NCI-H2171 (cell line): Measurements from ENCODE around the gene RALGAPA2.
A peak's percentile ranks its signal among the peaks of the same experiment; 100 is the strongest.

Experiments
- DNase-seq: peaks from one replicate; lab custom pipeline; 2025; lab: John Stamatoyannopoulos, UW

The RALGAPA2 gene

DNA sequence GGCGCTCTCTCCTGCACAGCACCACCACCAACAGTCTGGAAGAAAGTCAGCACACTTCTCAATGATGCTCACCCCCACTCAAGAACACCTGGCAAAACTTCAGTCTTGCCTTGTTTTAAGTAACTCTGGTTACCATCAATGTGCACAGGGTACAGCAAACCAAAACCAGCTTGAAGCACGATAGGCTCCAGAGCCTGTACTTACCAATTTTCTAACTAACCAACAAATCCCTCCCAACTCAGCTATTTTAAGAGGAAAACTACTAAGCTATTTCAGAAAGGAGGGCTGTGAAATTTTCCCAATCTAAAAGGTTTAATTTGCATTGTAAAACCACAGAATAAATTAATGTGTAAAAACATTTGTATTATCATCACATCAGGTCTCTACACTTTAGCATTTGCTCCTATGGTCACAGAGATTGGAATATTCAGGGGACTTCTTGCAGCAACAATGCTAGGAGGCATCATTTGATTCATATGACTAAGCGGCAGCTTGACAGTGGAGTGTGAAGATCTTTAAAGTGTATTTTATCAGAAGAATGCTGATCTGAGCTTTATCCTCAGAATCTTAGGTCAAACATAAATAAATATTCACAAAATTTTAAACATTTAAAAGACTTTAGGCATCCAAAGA is 82.8 kb downstream of the RALGAPA2 start:
- no peak for DNase-seq

DNA sequence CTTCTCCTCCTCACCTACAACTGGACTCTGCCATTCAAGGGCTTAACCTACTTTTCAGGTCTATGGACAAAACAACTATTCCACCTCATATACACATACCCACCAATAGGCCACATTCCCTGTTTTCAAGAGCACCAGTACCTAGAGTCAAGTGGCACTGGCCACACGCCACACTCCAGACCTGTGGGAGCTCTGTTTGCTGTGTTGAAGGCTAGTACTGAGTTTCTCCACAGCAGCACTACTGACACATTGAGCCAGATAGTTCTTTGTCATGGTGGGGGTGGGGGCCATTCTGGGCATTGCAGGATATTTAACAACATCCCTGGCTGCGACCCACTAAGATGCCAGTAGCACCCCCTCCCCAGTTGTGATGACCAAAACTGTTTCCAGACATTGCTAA is 84.1 kb downstream of the RALGAPA2 start:
- DNase-seq = no peak

DNA sequence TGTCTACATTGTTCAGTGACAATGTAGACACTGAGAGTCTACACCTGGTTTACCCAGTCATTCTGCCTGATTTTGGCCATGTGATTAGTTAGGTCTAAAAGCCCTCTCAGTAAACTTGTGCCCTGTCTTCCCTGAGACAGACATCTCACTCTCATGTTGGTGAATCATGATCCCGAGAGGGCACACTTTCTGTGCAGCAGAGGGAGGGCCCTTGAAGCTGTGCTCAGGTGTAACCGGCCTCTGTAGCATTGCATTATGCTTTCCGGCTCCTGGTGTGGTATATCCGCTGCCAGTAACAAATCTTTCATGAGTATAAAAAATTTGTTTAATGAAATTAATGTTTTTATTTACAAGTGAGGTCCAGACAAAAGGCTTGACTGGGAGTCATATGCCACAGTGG is 85.0 kb downstream of the RALGAPA2 start:
- DNase-seq = no peak

DNA sequence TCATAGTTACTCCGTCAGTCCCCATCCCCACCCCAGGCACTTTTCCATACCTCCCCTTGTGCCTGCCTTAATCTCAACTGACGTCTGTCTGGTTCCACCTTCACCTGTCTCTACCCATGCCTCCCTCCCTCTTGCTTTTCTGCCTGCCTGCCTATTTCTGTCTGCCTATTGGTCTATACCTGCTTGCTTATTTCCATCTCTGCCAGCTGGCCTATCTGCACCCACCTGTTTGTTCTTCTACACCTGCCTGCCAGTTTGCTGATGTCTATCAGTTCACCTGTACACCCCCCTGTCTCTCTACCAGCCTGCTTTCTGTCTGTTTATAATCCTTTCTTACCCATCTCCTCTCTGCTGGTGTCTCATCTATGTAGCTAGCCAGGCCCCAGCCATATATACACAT is 87.5 kb downstream of the RALGAPA2 start:
- peak; percentile 55 for DNase-seq

DNA sequence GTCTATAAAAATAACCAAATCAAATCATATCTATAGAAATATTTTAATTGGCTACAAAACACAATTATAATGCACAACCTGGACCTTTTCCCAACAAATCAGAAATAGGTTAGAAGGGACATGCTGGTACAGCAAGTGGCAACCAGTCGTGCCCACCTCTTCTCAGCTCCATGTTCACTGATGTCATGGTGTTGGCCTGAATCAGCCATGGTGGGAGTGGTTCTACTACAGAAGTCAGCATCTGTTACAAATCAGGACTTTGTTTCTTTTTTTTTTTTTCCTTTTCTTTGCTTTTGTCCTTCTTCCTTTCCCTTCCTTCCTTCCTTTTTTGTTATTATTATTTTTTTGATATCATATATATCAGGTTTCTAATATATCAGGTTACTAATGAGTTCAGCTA is 91.2 kb downstream of the RALGAPA2 start:
- DNase-seq = no peak

DNA sequence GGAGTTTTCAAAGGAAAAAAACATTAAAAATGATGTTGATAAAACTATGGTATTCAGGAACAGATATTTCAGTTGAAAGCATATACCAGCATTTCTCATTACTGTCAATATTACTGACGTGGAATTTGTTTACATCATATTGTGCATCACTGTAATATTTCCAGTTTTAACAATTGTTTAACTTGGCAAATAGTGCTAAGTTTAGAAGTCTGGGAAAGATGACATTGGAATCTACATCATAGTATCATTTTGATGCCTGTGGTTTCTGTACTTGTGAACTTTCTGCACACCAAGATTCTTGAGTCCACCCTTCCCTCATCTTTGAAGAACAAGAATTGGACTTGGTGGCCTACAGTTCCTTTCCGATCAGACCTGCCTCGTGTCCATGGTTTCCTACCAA is 98.1 kb downstream of the RALGAPA2 start:
- DNase-seq = no peak

DNA sequence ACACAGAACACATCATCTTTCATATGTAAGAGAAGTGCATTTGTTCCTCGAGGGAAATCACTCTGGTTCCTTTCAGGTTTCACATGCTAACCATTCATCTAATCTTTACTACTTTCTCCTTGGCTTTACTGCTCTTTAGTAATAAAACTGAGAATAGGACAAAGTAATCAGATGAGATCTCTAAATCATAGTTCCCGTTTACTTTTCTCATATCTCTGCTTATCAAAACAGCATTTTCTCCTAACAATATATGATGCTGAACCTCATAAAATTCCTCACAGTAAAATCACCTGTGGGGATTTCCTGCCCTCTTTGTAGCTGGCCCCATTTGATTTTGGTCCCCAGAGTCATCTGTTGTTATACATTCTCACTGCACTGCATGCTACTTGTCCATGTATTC is 100.2 kb downstream of the RALGAPA2 start:
- DNase-seq = no peak

DNA sequence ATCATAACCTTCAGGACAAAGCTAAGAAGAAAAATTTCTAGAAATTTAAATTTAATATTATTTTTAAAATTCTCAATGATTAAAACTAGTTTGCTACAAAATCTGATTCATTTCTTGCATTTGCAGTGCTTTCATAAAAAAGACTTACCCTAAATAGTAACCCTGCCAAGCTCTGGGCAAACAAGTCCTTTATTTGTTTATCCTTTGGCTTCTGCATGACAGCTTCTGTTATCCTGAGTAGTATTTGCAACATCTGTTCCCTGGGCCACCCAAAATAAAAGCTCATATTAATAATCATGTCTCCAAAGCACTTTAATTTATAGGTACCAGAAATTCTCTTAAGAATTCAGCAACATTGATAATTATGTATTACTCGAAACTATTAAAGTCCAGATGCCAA is 101.3 kb downstream of the RALGAPA2 start:
- peak; percentile 60 for DNase-seq

DNA sequence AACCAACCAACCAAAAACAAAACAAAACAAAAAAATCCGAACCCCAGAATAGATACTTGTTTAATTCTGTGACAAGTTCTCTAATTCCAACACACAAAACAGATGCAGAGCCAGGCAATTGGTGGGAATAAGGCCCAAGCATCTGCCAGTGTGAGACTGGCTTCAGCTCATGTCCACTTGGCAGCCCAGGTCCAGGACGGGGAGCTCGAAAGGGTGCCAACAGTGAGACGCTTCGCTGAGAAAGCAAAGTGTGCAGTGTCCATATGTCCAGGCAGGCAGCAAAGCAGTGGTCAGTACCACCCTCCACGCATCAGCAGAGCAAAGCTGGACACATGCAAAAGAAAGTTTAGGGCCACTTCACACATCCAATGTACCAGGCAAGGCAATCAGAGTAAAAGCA is 102.9 kb downstream of the RALGAPA2 start:
- no peak for DNase-seq

DNA sequence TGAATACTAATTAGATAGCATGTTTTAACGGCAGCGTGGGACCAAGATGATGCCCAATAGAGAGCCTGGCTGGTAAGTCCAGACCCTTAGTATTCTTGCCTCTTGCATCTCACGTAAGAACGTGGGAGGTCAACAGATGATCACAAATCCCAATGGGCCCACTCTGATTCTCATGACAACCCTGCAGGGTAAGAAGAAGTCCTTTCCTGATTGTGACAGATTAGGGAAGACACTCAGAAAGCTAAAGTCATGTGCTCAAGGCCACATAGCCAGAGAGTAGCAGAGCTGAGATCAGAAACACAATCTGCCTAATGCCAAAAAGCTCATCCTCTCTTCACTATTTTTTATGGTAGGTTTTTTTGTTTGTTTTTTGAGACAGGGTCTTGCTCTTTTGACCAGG is 103.8 kb downstream of the RALGAPA2 start:
- DNase-seq = no peak

DNA sequence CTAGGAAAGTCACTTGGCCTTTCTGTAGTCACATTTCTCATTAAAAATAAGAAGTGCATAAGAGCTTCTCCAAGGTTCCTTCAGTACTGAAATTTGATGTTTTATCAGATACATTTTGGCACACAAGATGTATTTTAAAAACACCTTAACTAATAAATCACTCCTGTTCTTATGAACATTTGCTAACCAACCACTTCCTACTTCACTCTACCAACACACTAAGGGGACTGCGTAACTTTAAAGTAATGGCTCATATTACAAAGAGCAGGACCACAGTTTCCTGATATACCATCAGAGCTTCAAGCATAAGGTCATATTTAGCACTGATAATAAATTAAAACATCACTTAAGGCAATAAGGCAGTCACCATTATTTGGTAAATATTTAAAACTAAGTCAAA is 104.4 kb downstream of the RALGAPA2 start:
- no peak for DNase-seq

DNA sequence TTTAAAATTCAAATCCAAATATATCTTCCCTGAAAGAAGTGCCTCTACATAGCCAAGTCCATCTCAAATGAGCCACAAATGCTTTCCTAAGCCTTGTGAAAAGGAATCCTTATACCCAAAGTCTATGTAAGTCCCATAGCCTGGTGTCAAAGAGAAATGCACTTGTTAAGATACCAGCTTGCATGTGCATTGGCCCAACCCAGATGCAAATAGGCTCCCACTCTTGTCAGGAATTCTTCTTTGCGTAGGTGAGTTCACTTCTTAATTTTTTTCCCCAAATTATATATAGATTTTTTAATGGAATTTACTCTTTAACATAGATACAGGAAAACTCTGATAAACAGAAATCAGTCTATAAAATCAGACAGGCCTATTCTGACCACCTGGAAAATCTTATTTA is 105.6 kb downstream of the RALGAPA2 start:
- DNase-seq = no peak

DNA sequence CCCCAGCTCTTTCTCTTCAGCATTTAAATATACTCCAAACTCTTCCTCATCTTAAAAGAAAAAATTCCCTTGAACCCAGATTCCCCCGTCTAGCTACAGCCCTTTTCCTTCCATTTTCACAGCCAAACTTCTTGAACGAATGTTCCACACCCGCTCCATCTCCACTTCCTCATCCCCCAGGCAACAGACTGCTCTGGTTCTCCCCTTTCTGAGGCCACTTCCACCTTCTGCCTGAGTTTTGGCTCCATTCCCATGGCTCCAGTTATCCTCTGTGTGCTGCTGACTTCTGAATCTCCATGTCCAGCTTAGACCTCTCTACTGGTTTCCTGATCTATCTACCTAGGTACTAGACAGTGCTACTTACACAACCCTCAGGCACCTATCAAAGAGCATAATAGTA is 106.4 kb downstream of the RALGAPA2 start:
- DNase-seq = no peak

DNA sequence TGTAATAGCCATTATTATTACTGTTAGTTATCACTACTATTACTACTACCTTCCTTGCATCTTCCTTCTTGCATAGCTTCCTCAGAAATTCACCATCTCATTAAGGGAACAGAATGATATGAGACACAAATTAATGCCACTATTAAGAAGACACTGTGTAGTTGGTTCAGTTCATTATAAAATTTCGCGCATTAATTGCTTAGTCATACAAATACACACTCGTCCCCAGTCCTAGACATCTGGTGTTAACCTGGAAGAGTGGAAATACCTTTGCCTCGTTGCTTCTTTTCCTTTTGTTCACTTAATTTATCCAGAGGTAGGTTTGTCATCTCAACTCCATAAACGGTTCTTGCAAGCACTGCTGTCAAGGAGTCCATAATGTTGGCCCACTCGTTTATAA is 107.5 kb downstream of the RALGAPA2 start:
- no peak for DNase-seq

DNA sequence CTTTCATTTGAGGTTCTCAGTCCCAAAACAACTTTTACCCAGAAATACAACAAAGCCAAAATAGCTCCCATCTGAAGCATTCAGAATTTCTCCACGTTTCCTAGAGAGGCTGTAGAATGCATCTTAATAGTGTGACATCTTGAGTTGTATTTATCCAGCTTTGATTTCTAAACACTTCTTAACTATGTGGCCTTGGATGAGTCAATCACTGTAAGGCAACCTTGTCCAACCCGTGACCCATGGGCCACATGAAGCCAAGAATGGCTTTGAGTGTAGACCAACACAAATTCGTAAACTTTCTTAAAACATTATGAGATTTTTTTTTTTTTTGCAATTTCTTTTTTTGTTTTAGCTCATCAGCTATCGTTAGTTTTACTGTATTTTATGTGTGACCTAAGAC is 108.1 kb downstream of the RALGAPA2 start:
- DNase-seq = no peak

DNA sequence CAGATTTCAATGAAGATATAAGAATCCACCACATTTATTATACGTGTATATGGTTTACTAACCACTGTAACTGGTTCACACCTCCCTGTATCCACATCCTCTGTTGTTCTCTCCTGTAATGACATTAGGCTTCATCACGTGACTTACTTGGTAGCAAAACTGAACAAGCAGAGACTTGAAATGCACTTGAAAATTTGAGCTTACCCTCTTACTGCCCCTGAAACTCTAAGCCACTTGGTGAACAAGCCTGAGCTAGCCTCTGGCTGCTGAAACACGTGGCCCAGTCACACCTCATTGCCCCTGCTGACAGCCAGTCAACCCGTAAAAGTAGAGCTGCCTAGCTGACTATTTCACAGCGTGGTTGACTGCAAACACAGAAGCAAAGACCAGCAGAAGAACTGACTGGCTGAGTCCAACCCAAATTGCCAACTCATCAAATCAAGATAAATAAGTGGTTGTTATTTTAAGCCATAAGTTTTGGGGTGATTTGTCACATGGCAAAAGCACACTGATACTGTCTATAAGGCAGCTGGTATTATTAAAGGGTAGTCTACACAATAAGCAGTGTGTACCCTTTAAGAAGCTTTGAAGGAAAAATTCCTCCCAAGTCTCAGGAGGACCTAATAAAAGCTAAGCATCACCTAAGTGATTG is 109.0 kb downstream of the RALGAPA2 start:
- peak; percentile 98 for DNase-seq

DNA sequence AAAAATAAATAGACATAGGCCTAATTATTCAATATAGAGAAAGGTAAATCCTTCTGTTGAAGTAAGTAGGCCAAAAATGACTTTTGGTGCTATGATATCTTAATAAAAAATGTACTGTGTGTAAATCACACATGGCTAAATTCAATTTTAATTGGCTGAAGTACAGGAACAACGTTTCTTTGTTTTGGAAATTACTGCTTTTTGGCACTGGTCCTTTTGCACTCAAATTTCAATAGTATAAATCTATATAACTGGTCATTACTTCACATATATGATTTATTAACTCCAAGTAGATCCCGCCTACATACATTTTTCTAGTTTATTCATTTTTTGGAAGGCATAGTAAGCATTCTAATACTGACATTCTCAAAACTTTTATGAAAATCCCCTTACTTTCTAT is 114.5 kb downstream of the RALGAPA2 start:
- no peak for DNase-seq

DNA sequence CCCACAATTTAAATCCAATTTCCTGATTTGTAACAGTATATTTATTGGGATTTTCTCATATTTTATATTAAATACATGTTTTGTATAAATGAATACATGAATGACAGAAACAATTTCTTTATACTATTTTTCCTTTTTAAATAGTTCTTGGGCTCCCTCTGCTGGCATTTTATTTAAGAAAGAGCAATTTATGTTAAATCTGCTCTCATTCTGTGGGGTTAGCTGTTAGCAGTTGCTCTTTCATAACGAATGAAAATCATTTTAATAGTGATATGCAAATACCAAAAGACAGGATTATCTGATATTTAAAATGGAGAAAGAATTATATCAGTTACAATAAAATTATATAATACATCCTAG is 118.3 kb downstream of the RALGAPA2 start:
- DNase-seq = peak; percentile 84

DNA sequence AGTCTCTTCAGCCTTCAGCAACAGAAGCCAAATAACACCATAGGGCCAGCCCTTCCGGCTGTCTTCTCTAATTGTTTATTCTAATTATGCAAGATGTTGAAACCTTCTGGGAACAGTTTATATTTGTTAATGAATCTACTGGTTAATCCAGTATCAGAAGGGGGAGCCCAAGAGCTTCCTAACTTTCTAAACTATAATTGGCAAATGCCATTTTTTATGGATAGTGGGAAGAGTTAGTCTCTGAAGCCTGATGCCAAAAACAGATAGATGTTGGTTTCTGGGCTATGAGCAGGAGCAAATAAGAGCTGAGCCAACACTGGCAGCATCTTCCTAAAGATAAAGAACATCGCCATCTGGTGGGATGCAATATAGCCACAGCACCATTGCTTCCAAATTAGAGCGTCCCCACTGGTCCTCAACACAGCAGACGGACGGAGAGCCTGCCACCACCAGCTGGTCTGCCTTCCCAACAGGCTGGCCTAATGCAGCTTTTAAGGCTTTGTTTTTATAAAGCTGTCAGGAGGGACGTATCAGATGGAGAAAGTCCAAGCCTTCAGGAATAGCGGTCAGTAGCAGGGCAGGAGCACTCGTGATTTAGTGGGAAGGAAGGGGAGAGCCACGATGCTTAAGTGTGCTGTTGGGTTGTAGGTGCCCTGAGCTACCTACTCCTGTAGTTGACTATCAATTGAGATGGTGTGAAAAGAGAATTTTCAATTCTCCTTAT is 118.8 kb downstream of the RALGAPA2 start:
- peak; percentile 97 for DNase-seq

DNA sequence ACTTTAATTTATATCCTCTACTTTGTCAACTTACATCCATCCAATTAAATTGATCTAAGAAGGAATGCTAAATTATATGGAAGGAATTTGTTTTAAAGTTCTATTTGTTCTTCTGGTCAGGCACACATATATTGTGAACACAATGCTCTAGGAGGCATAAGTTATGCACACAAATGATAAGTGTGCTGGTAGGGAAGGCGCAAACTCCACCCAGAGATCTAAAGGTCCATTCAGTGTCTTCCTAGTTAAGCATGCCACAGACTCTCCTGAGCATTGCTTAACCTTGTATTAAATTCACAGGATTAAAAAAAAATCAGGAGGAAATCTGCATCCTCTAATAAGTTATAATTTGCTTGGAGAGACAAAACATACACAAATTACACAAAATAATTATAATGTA is 127.3 kb downstream of the RALGAPA2 start:
- DNase-seq = no peak

DNA sequence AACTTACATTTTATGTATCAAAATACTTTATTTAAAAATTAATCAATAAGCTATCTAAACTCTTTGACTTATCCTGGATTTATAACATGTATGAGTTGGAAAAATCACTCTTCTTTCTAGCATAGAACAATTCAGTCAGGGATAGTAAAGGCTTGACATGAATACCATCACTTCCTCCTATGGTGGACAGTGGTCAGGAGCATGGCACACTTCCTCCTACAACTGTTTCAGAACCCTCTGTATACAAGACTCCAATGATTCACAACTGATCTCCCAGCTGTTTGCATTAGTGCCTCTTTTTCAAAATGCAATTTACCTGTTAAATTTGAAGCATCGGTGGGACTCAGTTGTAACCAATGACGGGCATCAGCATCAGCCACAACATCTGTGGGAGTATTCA is 129.7 kb downstream of the RALGAPA2 start:
- DNase-seq = no peak

DNA sequence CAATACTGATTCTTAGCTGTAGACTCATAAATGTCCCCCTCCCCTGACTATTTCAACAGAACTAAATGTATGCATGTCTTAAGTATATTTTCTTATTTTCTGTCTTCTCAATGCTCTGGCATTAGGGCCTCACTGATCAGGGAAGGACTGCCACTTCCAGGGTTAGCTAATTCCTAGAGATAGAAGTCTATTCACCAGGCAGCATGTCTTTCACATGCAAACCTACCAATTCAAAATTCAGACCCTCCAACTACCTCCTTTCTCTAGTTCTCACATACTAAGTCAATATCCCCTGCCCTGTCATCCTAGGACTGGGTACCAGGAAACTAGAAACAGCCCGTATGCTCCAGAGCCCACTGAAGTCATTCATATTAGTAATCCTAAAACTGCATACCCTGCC is 132.3 kb downstream of the RALGAPA2 start:
- DNase-seq = no peak

DNA sequence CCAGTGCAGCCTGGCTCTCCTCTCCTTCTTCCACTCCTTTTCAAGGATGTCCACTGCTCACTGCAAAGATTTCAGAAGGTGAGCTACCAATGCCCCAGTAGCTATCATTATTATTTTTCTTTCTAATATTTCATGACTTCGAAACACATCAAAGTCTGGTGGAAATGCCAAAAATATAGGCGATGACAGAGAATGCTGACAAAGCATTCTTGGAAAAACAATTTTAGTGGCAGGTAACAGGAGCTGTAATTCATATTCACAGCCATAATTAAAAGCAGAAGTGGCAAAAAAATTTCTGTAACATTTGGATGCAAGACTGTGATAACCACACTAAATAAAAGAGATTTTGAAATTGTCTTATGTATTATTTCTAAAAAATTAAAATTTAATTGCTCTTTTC is 133.6 kb downstream of the RALGAPA2 start:
- no peak for DNase-seq

DNA sequence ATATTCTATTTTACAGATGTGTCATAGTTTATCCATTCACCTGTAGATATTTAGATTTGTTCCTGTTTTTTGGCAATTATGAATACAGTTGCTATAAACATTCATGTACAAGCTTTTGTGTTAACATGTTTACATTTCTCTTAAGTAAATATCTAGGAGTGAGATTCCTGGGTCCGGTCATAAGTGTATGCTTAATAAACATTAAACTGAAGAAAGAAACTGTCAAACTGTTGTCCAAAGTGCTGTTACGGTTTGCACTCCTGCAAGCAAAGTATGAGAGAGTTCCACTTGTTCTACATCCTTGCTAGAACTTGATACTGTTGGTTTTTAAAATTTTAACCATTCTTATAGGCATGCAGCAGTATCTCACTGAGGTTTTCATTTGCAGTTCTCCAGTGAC is 138.6 kb downstream of the RALGAPA2 start:
- no peak for DNase-seq
